ENCODE results near the gene GTPBP1. TPM values are rescaled to one million over a fixed set of nuclear protein-coding genes. Genes with fewer than 3 reads are reported as not detected.

GTPBP1 gene
- total RNA-seq: 10 to 100 TPM; 61.3 to 62.8 TPM

GRCh38 chr22:38705235-38706100, at the start of gene GTPBP1:
Gene GTPBP1, plus strand, starts transcription at chr22:38705944. Its CDS starts 12 bp downstream, at chr22:38705956.

GRCh38 chr22:38656256-38657044, 49.3 kb upstream of the GTPBP1 start, which contains the start of the genes CBY1 and FAM227A:
Gene CBY1, plus strand, starts transcription at chr22:38656638. Its CDS starts 11,417 bp downstream, at chr22:38668055.
Gene FAM227A, minus strand, starts transcription at chr22:38656392. Its CDS starts 6,224 bp downstream, at chr22:38650168.

GRCh38 chr22:38681582-38682335, 24.0 kb upstream of the GTPBP1 start, which contains the start of gene TOMM22:
Gene TOMM22, plus strand, starts transcription at chr22:38681957. Its CDS starts 22 bp downstream, at chr22:38681979.

GRCh38 chr22:38700789-38701628, 4.7 kb upstream of the GTPBP1 start, which contains the start of gene JOSD1:
Gene JOSD1, minus strand, starts transcription at chr22:38700943. Its CDS starts 956 bp downstream, at chr22:38699987.

GRCh38 chr22:38755911-38756532, 50.3 kb downstream of the GTPBP1 start, which contains the start of gene SUN2:
Gene SUN2, minus strand, starts transcription at chr22:38755998. Its CDS starts 3,370 bp downstream, at chr22:38752628.

Other genes with a start within 250 kb of the GTPBP1 start
- under 1 TPM; 0.38 to 0.72 TPM for gene KDELR3, start 237.8 kb upstream of the GTPBP1 start, total RNA-seq
- gene DDX17, start 199.6 kb upstream of the GTPBP1 start, total RNA-seq: 100 to 1,000 TPM; 552 to 558 TPM
- gene DMC1, start 135.8 kb upstream of the GTPBP1 start, total RNA-seq: 1 to 10 TPM; 8.1 to 9.6 TPM
- gene FAM227A, start 49.6 kb upstream of the GTPBP1 start, total RNA-seq: under 1 TPM in 1 of 2 experiments, not detected in 1; 0.13 TPM
- 10 to 100 TPM; 12.6 to 14.1 TPM for gene CBY1, start 49.3 kb upstream of the GTPBP1 start, total RNA-seq
- 10 to 100 TPM; 76.7 to 77.6 TPM for gene TOMM22, start 24.0 kb upstream of the GTPBP1 start, total RNA-seq
- 10 to 100 TPM; 66.4 to 71.7 TPM for gene JOSD1, start 5.0 kb upstream of the GTPBP1 start, total RNA-seq
- gene SUN2, start 50.1 kb downstream of the GTPBP1 start, total RNA-seq: 100 to 1,000 TPM; 582 to 593 TPM
- 1 to 10 TPM; 8.2 to 8.5 TPM for gene DNAL4, start 88.2 kb downstream of the GTPBP1 start, total RNA-seq
- 1 to 10 TPM; 1.4 to 1.6 TPM for gene NPTXR, start 138.1 kb downstream of the GTPBP1 start, total RNA-seq
- gene CBX6, start 166.3 kb downstream of the GTPBP1 start, total RNA-seq: 10 to 100 TPM; 55.7 to 57.8 TPM